ENCODE measurements around the gene PFN3. TPM values are rescaled to one million over a fixed set of nuclear protein-coding genes. Genes with fewer than 3 reads are reported as not detected.
"Not testable (repeated sequence)": the region's sequence is repeated elsewhere in the genome, so short reads cannot be mapped to it uniquely, and the experiment has no call there.

Gene PFN3
- polyA plus RNA-seq, 1 donor (not counting 4 experiments of a cell fraction or from before 2014, with no cell fraction given) = not detected

DNA sequence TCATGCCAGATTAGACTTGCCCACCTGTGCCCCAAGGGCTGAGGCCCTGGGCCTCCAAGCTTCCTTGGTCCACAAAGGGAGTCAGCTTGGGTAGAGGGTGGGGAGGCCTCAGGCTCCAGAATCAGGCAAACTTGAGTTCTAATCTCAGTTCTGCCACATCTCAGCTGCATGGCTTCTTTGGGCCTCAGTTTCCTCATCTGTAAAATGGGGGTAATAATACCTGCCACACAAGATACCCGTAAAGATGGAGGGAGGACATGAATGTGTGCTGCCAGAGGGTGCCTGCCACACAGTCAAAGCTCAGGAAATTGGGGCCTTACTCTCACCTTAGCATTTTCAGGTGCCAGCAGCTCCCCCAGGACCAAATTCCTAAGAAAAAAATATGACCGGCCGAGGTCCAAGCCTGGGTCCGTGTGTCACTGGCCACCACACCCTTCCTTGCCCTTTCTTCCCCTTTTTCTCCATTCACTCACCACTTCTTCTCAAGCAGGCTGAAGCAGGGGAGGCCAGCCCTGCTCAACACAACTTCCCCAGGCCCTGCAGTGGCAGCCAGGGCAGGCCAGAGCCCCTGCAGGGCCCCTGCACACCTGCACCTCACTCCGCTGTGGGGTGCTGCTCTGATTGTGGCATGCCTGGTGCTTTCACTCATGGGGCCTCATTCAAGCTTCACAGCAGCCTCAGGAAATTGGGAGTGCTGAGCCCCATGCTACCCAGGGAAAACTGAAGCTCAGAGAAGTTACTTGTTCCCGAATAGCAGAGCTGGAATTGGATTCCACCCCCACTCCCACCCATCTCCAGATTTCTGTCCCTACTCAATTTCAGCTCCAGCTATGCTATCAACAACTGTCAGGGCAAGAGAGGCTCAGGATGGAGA lies 38.8 kb downstream of the PFN3 start:
- no peak for FAIRE-seq
- dilution Hi-C loops (cut with MboI; ENCODE audit: extremely low pct_ligation_motif_present, low sequenced_read_pairs) = no loop called here
- H4K20me1 ChIP-seq (ENCODE audit: control insufficient read depth, extremely low read depth, insufficient read depth, low read length) = no peaks in the 10 kb centered on the region

DNA sequence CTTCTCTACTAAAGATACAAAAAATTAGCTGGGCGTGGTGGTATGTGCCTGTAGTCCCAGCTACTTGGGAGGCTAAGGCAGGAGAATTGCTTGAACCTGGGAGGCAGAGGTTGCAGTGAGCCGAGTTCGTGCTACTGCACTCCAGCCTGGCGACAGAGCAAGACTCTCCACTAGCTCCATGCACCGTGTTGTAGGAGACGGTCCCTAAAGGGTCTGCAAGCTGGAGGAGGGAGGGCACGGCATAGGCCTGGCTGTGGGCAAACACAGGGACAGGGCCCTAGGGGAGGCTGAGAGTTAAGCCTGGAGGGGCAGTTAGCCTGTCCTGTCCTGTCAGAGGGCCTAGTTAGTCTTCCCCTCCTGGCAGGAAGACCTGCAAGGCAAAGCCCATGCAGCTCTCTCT lies 39.7 kb downstream of the PFN3 start:
- H3K4me1 ChIP-seq (ENCODE audit: control insufficient read depth, extremely low read depth, insufficient read depth, low read length) = peaks cover 39% of the 10 kb centered on the region
- dilution Hi-C loops (cut with MboI; ENCODE audit: extremely low pct_ligation_motif_present, low sequenced_read_pairs); FAIRE-seq; H3K27me3 ChIP-seq (ENCODE audit: control insufficient read depth, extremely low read depth, insufficient read depth, low read length); H3K36me3 ChIP-seq (ENCODE audit: control insufficient read depth in 2 of 2, extremely low read depth in 1 of 2, insufficient read depth in 2 of 2, low read length in 2 of 2); H3K4me3 ChIP-seq (ENCODE audit: control insufficient read depth in 2 of 3, extremely low read depth in 1 of 3, insufficient read depth in 2 of 3, low read depth in 1 of 3, low read length in 3 of 3); H4K20me1 ChIP-seq (ENCODE audit: control insufficient read depth, extremely low read depth, insufficient read depth, low read length); H3K9me1 ChIP-seq (ENCODE audit: control insufficient read depth, extremely low read depth, insufficient read depth, low read length); H3K79me2 ChIP-seq (ENCODE audit: control insufficient read depth, insufficient read depth, low read length); H3K9me3 ChIP-seq (ENCODE audit: control insufficient read depth, low read depth, low read length); H3K4me2 ChIP-seq (ENCODE audit: control insufficient read depth, extremely low read depth, insufficient read depth, low read depth, low read length); H3K27ac ChIP-seq (ENCODE audit: control insufficient read depth, insufficient read depth, low read length); DNase-seq (ENCODE audit: low read depth, low spot score); H3K9ac ChIP-seq (ENCODE audit: control insufficient read depth, extremely low read depth, insufficient read depth, low read length); H2AFZ ChIP-seq (ENCODE audit: control insufficient read depth, low read length): not testable (repeated sequence)

More for the DNA sequence above, 38.8 kb downstream of the PFN3 start:
- H3K9ac ChIP-seq (ENCODE audit: control insufficient read depth, extremely low read depth, insufficient read depth, low read length) = peak overlapping the region; percentile 68
- TF ChIP-seq EZH2 (IDR thresholded peaks at IDR 0.05; ENCODE audit: low read length) (no peak), CTCF (optimal IDR thresholded peaks at IDR 0.05 in 1 of 3, IDR thresholded peaks at IDR 0.05 in 1 of 3, conservative IDR thresholded peaks at IDR 0.05 in 1 of 3; ENCODE audit: extremely low read depth in 1 of 3, insufficient read depth in 2 of 3, low read length in 3 of 3) (no peak)
- no peaks in the 10 kb centered on the region for H3K9me1 ChIP-seq (ENCODE audit: control insufficient read depth, extremely low read depth, insufficient read depth, low read length)
- H3K9me3 ChIP-seq (ENCODE audit: control insufficient read depth, low read depth, low read length) = no peaks in the 10 kb centered on the region
- no peaks in the 10 kb centered on the region for H3K36me3 ChIP-seq (ENCODE audit: control insufficient read depth in 2 of 2, extremely low read depth in 1 of 2, insufficient read depth in 2 of 2, low read length in 2 of 2)
- DNase-seq (ENCODE audit: low read depth, low spot score) = no peak
- H3K4me3 ChIP-seq (ENCODE audit: control insufficient read depth in 2 of 3, extremely low read depth in 1 of 3, insufficient read depth in 2 of 3, low read depth in 1 of 3, low read length in 3 of 3) = no peak overlapping the region
- peaks cover 39% of the 10 kb centered on the region for H3K4me1 ChIP-seq (ENCODE audit: control insufficient read depth, extremely low read depth, insufficient read depth, low read length)
- peak overlapping the region; percentile 87 for H3K4me2 ChIP-seq (ENCODE audit: control insufficient read depth, extremely low read depth, insufficient read depth, low read depth, low read length)
- peak overlapping the region; percentile 71 for H3K27ac ChIP-seq (ENCODE audit: control insufficient read depth, insufficient read depth, low read length)
- peak overlapping the region; percentile 92 for H2AFZ ChIP-seq (ENCODE audit: control insufficient read depth, low read length)
- H3K79me2 ChIP-seq (ENCODE audit: control insufficient read depth, insufficient read depth, low read length) = no peaks in the 10 kb centered on the region
- no peaks in the 10 kb centered on the region for H3K27me3 ChIP-seq (ENCODE audit: control insufficient read depth, extremely low read depth, insufficient read depth, low read length)

Data from keratinocyte (primary cell).